Measurements from ENCODE around the gene VSTM1.
A peak's percentile ranks its signal among the peaks of the same experiment; 100 is the strongest.
"Not testable (repeated sequence)": the region's sequence is repeated elsewhere in the genome, so short reads cannot be mapped to it uniquely, and the experiment has no call there.

VSTM1 gene

GRCh38 chr19:54063350-54064116 is at the start of gene VSTM1:
Gene VSTM1 (minus strand): TSS chr19:54063897. CDS start chr19:54063777, 120 bp downstream.
- DNase-seq, result no peak

GRCh38 chr19:54109651-54110050 is 46.0 kb upstream of the VSTM1 start:
- DNase-seq, result no peak

- DNase-seq, result no peak
These were observed 44.8 kb upstream of the VSTM1 start for GRCh38 chr19:54108496-54108895.

- no peak for DNase-seq
These were observed 44.3 kb upstream of the VSTM1 start for GRCh38 chr19:54107876-54108490.

- no peak for DNase-seq
These were observed 43.0 kb upstream of the VSTM1 start for GRCh38 chr19:54106716-54107115.

- DNase-seq, result no peak
These were observed 42.1 kb upstream of the VSTM1 start for GRCh38 chr19:54105796-54106195.

GRCh38 chr19:54104998-54105715 is 41.5 kb upstream of the VSTM1 start:
- no peak for DNase-seq

GRCh38 chr19:54102421-54103169 is 38.9 kb upstream of the VSTM1 start, which contains the start of gene NDUFA3:
Gene NDUFA3 (plus strand): TSS chr19:54102855. CDS start chr19:54102879, 24 bp downstream.
- DNase-seq, result peak; percentile 93

GRCh38 chr19:54100561-54100960 is 36.9 kb upstream of the VSTM1 start, which contains the start of gene OSCAR:
Gene OSCAR (minus strand): TSS chr19:54100803. CDS start chr19:54100792, 11 bp downstream.
- DNase-seq, result no peak

- not testable (repeated sequence) for DNase-seq
These were observed 36.2 kb upstream of the VSTM1 start for GRCh38 chr19:54099903-54100255.

- DNase-seq, result no peak
These were observed 35.6 kb upstream of the VSTM1 start for GRCh38 chr19:54099190-54099902.

- DNase-seq, result no peak
These were observed 33.0 kb upstream of the VSTM1 start for GRCh38 chr19:54096617-54097106.

- peak; percentile 13 for DNase-seq
These were observed 32.3 kb upstream of the VSTM1 start for GRCh38 chr19:54095859-54096616.

- no peak for DNase-seq
These were observed 31.6 kb upstream of the VSTM1 start for GRCh38 chr19:54095136-54095858.

GRCh38 chr19:54094426-54095000 is 30.8 kb upstream of the VSTM1 start:
- DNase-seq, result no peak

- DNase-seq, result no peak
These were observed 20.7 kb upstream of the VSTM1 start for GRCh38 chr19:54084410-54084809.

- DNase-seq, result no peak
These were observed 17.3 kb upstream of the VSTM1 start, which contains the start of gene TARM1 for GRCh38 chr19:54081032-54081431. Gene TARM1 (minus strand): TSS chr19:54081365. CDS start chr19:54081340, 25 bp downstream.

GRCh38 chr19:54077334-54077733 is 13.6 kb upstream of the VSTM1 start:
- no peak for DNase-seq

- DNase-seq, result no peak
These were observed 11.2 kb upstream of the VSTM1 start for GRCh38 chr19:54074851-54075250.

GRCh38 chr19:54073829-54074228 is 10.1 kb upstream of the VSTM1 start:
- no peak for DNase-seq
